A549 (cell line): ENCODE data around the gene CYP2R1.

ENCODE experiments used
- HOXA7 ChIP-seq: fragments of 250-450 bp; sonication (Bioruptor Pico); IDR thresholded peaks from 2 replicates; pipeline ENCODE4 v1.5.0; 2020; ENCODE audit warnings: mild to moderate bottlenecking, moderate library complexity
- JUN ChIP-seq, 2 experiments: fragments of >200 bp; sonication (Bioruptor Twin); formaldehyde crosslinking; IDR thresholded peaks; 2 replicates in 1 of 2; 3 replicates in 1 of 2; pipeline ENCODE4 v1.6.1; 2016 to 2017
- MAFK ChIP-seq: fragments of 450-650 bp; IDR thresholded peaks from 2 replicates; pipeline ENCODE4 v1.6.1; 2014; ENCODE audit not compliant: partially characterized antibody
- MYC ChIP-seq: IDR thresholded peaks from 2 replicates; pipeline ENCODE4 v1.6.1; 2012; ENCODE audit warnings: mild to moderate bottlenecking, inconsistent platforms, low read length, improper control_type of control experiment, borderline replicate concordance
- PHF8 ChIP-seq: fragments of 200-600 bp; sonication (generic); IDR thresholded peaks from 2 replicates; pipeline ENCODE4 v1.6.1; 2016; ENCODE audit warnings: low read depth, mild to moderate bottlenecking, antibody characterized with exemption, moderate library complexity, borderline replicate concordance
- POLR2A ChIP-seq: IDR thresholded peaks from 2 replicates; pipeline ENCODE4 v1.6.1; 2012; ENCODE audit warnings: mild to moderate bottlenecking, low read length
- RAD21 ChIP-seq, 2 experiments: fragments of >200 bp in 1 of 2; sonication (Bioruptor Twin) in 1 of 2; formaldehyde crosslinking in 1 of 2; IDR thresholded peaks in 1 of 2; conservative IDR thresholded peaks in 1 of 2; 2 replicates in 1 of 2; 3 replicates in 1 of 2; pipeline ENCODE4 v1.6.1; 2012 to 2018; ENCODE audit warnings: inconsistent platforms in 1 of 2
- TF ChIP-seq, protein P1 (sequence below): fragments of >200 bp; sonication (Bioruptor Twin); formaldehyde crosslinking; IDR thresholded peaks from 3 replicates; pipeline ENCODE4 v1.5.1; 2016
- TF ChIP-seq, protein P2 (sequence below): fragments of 250-450 bp; sonication (Bioruptor Pico); IDR thresholded peaks from 2 replicates; pipeline ENCODE4 v1.5.0; 2020; ENCODE audit warnings: low read depth, mild to moderate bottlenecking, moderate library complexity

- TF ChIP-seq, protein P1, sequence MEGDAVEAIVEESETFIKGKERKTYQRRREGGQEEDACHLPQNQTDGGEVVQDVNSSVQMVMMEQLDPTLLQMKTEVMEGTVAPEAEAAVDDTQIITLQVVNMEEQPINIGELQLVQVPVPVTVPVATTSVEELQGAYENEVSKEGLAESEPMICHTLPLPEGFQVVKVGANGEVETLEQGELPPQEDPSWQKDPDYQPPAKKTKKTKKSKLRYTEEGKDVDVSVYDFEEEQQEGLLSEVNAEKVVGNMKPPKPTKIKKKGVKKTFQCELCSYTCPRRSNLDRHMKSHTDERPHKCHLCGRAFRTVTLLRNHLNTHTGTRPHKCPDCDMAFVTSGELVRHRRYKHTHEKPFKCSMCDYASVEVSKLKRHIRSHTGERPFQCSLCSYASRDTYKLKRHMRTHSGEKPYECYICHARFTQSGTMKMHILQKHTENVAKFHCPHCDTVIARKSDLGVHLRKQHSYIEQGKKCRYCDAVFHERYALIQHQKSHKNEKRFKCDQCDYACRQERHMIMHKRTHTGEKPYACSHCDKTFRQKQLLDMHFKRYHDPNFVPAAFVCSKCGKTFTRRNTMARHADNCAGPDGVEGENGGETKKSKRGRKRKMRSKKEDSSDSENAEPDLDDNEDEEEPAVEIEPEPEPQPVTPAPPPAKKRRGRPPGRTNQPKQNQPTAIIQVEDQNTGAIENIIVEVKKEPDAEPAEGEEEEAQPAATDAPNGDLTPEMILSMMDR: no peak
- no peak for TF ChIP-seq RAD21 (conservative IDR thresholded peaks at IDR 0.05 in 1 of 2, IDR thresholded peaks at IDR 0.05 in 1 of 2)
- no peak for TF ChIP-seq HOXA7
- peak; percentile 44 for TF ChIP-seq MAFK
- no peak for TF ChIP-seq PHF8
- no peak for TF ChIP-seq MYC
- TF ChIP-seq, protein P2, sequence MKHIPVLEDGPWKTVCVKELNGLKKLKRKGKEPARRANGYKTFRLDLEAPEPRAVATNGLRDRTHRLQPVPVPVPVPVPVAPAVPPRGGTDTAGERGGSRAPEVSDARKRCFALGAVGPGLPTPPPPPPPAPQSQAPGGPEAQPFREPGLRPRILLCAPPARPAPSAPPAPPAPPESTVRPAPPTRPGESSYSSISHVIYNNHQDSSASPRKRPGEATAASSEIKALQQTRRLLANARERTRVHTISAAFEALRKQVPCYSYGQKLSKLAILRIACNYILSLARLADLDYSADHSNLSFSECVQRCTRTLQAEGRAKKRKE (CRISPR knock-in tag): no peak
- no peak for TF ChIP-seq POLR2A
- TF ChIP-seq JUN (IDR thresholded peaks at IDR 0.05): no peak
Measured at GRCh38 chr11:14916403-14916802, 24.4 kb upstream of the CYP2R1 start.
